Measurements from ENCODE around the gene SMS.

SMS gene

DNA sequence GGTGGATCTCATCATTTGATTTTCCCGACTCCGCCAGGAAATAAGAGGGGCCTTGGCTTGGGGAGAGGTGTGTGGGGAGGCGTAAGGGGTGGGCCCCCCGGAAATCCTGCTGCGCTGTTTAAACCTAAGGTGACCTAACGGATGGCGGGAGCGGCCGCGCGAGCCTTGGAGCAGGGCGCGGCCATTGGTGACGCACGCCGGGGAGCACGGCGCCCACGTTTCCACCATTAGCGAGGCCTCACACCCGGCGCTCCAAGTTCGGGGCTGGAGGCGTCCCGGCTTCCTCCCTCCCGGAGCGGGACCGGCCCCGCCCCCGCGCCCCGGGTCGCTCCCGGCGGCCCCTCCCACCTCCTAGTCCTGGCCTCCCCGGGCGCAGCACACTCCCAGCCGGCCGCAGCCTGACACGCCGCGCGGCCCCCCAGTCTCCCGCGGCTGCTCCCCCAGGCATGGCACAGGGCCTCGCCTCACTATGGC is at the start of gene SMS:
Gene SMS (plus strand): TSS at position 354 of the 474 bp plus-strand sequence. CDS start 116 bp downstream, at position 470.
- DNase-seq (ENCODE audit: insufficient read length, low spot score) (no peak), FAIRE-seq (no peak)
- TF ChIP-seq POLR2A (IDR thresholded peaks at IDR 0.05; ENCODE audit: low read depth, low read length): peak; percentile 76

DNA sequence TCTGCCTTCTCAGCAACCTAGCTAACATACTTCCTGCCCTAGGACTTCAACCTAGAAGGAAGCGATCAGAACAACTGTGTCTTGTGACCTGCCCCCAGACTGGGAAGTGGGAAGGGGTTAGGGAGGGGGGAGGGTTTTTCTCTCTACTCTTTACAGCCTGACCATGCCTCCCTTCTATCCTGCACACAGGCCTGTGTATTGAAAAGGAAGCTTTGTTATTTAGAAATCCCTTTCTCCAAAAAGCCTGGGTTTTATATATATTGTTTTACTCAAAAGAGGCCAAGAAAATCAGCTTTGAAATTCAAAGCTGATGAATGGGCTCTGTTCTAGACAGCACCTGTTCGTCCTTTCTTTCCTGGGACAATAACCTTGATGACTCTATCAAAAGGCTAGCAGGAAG is 35.2 kb upstream of the SMS start:
- DNase-seq (ENCODE audit: insufficient read length, low spot score) (no peak), FAIRE-seq (no peak)
- TF ChIP-seq POLR2A (IDR thresholded peaks at IDR 0.05; ENCODE audit: low read depth, low read length): no peak

DNA sequence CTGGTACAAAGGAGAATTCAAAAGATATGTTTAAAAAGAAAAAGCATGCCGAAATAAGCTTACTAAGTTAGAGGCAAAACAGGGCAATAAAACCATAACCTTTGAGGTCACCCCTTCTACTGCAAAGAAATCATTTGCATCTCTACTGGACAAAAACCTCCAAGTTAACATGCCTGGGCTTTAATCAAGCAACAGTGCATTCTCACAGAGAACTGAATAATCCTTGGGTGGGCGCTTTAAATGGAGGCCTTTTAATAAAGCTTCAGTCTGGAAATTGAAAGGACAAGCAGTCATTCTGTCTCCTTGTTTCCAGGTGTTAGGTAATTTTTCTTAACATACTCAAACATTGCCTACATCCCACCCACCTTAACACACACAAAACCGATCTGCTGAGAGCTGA is 34.6 kb upstream of the SMS start:
- no peak for TF ChIP-seq POLR2A (IDR thresholded peaks at IDR 0.05; ENCODE audit: low read depth, low read length)
- no peak for DNase-seq (ENCODE audit: insufficient read length, low spot score)
- no peak for FAIRE-seq

DNA sequence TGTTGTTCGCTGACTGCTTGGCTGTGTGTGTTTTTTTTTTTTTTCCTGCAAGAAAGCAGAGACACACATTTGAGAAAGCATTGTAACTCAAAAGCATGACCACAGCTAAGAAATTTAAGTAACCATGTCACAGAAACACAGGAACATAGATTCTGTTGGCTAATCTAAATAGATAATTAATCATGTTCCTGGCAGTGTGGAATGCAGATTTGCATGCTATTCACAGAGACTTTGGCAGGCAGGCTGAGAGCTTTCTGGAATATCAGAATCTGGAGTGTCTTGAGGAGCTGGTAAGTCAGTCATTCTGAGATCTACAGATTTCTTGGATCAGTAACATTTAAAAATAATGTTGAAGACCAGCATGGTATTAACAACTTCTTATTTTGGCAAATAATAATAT is 33.2 kb upstream of the SMS start:
- FAIRE-seq (no peak), DNase-seq (ENCODE audit: insufficient read length, low spot score) (no peak)
- no peak for TF ChIP-seq POLR2A (IDR thresholded peaks at IDR 0.05; ENCODE audit: low read depth, low read length)

DNA sequence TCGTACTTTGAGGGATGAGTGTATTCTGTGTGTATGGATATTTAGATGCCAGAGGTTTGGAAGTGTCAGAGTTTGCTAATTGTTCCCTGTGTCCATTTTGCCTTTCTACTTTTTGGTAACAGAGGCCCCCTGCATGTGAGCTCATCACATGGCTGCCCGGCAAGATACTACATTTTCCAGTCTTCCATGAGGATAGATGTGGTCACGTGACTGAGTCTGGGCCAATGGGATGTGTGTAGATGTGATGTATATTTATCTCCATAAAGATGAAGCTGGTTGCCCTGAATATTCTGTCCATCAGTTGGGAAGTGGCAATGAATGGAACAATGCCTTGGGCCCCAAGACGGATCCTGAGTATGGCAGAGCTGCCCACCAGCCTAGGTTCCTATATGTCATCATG is 29.0 kb upstream of the SMS start:
- no peak for TF ChIP-seq POLR2A (IDR thresholded peaks at IDR 0.05; ENCODE audit: low read depth, low read length)
- DNase-seq (ENCODE audit: insufficient read length, low spot score) (no peak), FAIRE-seq (no peak)

DNA sequence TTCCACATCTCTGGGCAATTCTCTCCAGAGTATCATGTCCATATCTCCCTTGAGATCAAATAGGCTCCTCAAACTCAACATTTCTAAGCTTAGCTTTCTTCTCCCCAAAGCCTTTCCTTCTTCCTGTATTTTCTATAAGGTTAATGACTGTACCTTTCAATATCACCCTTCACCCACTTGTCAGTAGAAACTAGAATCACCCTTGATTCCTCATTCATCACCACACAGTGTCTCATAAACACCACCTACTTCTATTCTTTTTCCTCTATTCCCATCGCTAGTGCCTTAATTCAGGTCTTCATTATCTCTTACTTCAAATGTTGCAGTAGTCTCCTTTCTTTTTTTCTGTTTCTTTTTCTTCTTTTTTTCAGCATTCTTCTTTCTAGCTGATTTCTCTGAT is 28.3 kb upstream of the SMS start:
- FAIRE-seq: no peak

DNA sequence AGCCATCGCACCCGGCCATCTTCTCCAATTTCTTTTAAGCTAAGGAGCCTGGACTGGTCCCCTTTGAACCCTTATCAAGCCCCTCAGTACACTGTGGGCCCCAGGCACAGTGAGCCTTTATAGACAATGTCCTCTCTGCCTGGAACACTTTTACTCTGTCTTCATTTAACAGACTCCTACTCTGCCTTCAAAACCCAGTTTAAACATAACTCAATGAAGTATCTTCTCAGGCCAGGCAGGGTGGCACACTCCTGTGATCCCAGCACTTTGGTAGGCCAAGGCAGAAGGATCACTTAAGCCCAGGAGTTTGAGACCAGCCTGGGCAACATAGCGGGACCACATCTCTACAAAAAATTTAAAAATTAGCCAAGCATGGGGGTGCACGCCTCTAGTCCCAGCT is 27.5 kb upstream of the SMS start:
- TF ChIP-seq POLR2A (IDR thresholded peaks at IDR 0.05; ENCODE audit: low read depth, low read length): no peak
- FAIRE-seq (no peak), DNase-seq (ENCODE audit: insufficient read length, low spot score) (no peak)

More for the DNA sequence above, 28.3 kb upstream of the SMS start:
- no peak for DNase-seq (ENCODE audit: insufficient read length, low spot score)
- no peak for TF ChIP-seq POLR2A (IDR thresholded peaks at IDR 0.05; ENCODE audit: low read depth, low read length)

DNA sequence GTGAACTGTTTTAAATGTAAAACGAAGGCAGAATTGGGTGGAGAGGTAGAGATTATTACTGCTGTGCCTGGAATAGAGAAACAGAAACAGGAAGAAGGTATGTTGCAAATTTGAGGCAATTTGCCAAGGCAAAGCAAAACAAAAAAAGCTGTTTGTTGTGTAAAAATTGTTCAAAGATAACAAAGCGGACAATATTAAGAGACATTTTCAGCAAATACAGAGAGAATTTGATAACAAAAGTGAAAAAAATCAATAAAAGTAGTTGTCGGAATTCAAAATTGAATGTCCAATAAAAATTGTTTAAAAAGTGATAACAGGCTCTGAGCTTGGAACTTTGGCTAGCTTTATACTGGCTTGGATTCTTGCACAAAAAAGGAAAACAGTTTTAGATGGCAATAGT is 14.4 kb upstream of the SMS start:
- FAIRE-seq (no peak), DNase-seq (ENCODE audit: insufficient read length, low spot score) (no peak)
- TF ChIP-seq POLR2A (IDR thresholded peaks at IDR 0.05; ENCODE audit: low read depth, low read length): no peak

DNA sequence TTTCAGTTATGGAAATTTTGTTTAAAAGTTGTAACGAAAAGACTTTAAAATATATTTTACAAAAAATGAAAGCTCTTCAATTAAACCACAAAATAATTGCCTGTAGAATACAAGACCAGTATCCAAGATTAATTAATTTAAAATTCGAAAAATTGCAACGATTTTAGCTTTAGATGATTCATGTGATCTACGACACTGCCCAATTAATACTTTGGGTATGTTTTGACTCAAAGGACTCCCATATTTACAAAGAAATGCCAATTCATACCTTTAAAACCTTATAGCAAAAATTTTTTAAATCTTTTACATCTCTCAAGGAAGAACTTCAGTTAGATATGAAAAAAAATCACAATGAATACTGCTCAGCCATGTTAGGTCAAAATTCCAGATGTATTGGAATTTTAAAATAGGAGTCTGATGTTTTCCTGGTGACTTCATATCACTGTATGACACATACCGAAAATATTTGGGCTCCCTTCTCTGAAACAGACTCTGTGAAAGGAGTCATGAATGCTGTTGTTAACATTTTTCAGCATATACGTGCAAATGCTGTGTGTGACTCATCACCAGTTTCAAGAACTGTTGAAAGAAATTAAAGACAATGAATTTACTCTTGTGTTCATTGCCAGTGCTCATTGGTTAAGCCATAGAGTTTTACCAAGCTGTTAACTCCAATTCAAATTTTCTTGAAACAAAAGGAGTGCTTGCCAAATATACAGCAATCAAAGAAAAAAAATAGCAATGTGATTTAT is 13.8 kb upstream of the SMS start:
- no peak for TF ChIP-seq POLR2A (IDR thresholded peaks at IDR 0.05; ENCODE audit: low read depth, low read length)
- FAIRE-seq: peak; percentile 64
- DNase-seq (ENCODE audit: insufficient read length, low spot score): no peak

DNA sequence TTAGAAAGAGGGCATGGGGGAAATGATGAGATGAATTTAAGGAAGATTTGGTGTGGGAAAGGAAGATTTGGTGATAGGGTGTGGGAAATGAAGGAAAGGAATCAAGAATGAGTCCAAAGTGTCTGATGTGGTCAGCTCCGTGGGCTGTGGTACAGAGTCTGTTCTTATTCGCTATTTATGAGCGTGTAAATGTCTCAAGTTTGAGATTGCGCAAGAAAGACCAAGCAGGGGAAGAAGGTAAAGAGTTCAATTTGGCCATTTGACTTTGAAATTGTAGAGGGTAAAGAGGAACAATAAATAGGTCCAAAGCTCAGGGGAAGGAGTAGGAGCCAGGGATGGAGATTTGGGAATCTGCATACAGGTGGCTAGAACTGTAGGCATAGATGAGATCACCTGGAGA is 11.3 kb upstream of the SMS start:
- no peak for TF ChIP-seq POLR2A (IDR thresholded peaks at IDR 0.05; ENCODE audit: low read depth, low read length)
- no peak for DNase-seq (ENCODE audit: insufficient read length, low spot score)
- FAIRE-seq: no peak

DNA sequence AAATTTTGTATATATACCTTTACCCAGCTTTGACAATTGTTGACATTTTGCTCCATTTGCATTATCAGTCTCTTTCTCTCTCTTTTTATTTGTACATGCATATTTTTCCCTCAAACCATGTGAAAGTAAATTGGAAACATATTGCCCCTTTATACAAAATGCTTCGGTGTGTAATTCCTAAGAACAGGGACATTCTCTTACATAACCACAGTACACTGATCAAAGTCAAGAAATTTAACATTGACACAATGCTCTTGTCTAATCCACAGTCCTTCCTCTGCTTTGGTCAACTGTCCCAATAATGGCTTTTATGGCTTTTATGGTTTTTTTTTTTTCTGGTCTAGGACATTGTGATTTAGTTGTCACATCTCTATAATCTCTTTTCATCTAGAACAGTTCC is 9.5 kb upstream of the SMS start:
- no peak for FAIRE-seq
- no peak for DNase-seq (ENCODE audit: insufficient read length, low spot score)
- no peak for TF ChIP-seq POLR2A (IDR thresholded peaks at IDR 0.05; ENCODE audit: low read depth, low read length)

DNA sequence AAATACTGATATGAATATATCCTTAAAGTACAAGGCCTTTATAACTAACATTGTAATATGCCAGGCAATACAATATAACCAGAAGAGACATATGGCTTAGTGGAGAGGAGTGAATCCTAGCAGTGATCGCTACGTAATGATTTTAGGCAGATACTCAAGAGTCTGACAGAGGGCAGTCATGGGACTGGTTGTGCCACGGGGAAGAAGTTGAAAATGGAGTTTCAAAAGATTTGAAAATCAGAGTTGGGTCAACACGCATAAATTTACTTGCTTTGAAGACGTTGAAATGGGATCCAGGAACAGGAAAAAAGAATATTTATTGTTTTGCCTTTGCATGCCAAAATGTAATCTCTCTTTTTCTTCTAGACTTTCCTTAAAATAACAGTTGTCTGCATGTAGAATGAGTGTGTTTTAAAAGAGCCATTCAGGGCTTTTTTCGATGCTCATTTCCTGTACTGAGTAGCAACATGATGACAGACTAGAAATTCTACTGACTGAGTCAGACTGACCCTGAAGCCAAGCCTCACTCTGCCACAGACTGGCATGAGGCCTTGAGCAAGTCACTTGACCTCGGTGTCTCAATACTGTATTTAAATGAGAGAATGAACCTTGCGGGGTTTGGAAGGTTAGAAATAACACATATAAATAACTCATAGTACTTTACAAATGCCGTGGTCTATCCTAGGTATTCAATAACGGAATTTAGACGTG is 8.1 kb upstream of the SMS start:
- DNase-seq (ENCODE audit: insufficient read length, low spot score) (no peak), FAIRE-seq (no peak)
- no peak for TF ChIP-seq POLR2A (IDR thresholded peaks at IDR 0.05; ENCODE audit: low read depth, low read length)

DNA sequence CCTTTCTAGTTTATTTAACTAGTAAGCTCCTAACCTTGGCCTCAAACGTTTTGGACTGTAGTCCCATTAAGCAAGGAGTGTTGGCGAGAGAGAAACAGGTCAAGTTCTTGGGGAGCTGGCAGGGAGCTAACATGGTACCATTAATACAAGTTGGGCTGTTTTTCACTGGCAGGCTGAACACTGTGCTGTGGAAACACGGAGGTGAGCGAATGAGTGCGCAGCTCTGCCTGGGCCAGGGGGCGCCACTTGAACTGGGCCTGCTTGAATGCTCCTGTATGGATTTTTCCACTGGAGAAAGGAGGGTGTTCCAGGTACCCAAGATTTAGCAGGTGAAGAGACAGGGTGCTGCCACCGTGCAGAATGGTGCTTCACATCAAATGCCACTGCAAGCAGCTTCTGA is 7.4 kb upstream of the SMS start:
- FAIRE-seq: no peak
- TF ChIP-seq POLR2A (IDR thresholded peaks at IDR 0.05; ENCODE audit: low read depth, low read length): no peak
- DNase-seq (ENCODE audit: insufficient read length, low spot score): no peak

DNA sequence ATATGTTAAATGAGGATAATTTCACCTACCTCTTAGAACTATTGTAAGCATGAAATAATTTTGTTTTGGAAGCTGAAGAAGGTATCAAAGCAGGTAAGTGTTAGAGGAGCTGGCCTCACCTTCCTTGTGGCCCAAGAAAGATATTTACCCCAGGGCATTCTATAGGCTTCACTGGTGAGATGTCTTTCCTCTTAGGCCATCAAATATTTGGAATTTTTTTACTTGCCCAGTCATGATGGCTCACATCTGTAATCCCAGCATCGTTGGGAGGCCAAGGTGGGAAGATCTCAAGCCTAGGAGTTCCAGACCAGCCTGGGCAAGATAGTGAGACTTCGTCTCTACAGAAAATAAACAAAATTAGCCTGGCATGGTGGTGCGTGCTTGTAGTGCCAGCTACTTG is 6.1 kb upstream of the SMS start:
- no peak for TF ChIP-seq POLR2A (IDR thresholded peaks at IDR 0.05; ENCODE audit: low read depth, low read length)
- DNase-seq (ENCODE audit: insufficient read length, low spot score): no peak
- no peak for FAIRE-seq

DNA sequence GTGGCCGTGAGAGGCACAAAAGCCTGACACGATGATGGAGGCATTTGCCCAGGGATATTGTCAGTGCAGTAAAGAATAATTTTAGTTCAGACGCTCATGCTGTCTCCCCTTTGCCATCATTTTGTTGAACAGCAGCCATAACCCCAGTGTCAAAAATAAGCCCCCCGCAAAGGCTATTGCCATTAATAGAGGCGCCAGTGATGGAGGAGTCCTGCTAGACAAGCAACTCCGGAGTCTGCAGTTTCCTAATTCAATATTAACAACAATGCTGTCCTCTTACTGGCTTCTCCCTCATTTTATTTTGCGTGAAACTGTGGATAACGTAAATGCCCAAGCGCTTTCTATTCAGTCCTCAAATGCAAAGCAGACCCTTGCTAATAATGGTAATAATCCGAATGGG is 603 bp upstream of the SMS start:
- DNase-seq (ENCODE audit: insufficient read length, low spot score) (no peak), FAIRE-seq (no peak)
- no peak for TF ChIP-seq POLR2A (IDR thresholded peaks at IDR 0.05; ENCODE audit: low read depth, low read length)

Measured in H54 (cell line).